VCaP (cell line): ENCODE measurements around the gene TRIM47.

Experiments
- H3K27ac ChIP-seq: fragments of 450-650 bp; 2 replicates; pipeline ENCODE4 v1.5.1; 2017
- CTCF ChIP-seq: fragments of 450-650 bp; conservative IDR thresholded peaks from 2 replicates; pipeline ENCODE4 v1.5.1; 2017; ENCODE audit warnings: mild to moderate bottlenecking, moderate library complexity

Gene TRIM47

DNA sequence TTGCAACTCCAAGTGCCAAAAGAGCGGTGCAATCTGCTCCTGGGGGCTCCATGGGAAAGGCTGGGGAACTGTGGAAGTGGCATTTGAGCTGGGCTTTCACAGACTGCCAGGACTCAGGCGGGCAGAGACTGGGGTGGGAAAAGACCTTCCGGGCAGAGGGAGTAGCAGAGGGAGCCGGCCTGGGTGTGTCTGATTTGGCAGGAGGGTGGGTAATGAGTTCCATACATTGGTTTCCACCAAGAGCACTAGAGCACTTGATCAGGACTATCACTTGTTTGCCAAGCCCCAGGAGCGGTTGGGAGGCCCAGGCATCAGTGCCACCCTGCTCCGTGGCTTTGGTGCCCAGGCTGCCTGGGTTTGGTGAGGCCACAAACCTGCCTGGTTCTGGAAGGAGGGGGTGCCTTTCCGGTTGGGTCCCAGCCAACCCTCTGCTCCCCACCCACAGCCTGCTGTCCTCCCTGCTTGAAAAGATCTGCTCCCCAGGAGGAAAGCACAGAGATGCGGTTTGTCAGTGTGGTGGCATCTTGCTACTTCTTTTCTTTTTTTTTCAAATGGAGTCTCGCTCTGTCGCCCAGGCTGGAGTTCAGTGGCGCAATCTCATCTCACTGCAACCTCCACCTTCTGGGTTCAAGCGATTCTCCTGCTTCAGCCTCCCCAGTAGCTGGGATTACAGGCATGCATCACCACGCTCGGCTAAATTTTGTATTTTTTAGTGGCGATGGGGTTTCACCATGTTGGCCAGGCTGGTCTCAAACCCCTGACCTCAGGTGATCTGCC, 3.5 kb upstream of the TRIM47 start:
- no peak overlapping the region for H3K27ac ChIP-seq

DNA sequence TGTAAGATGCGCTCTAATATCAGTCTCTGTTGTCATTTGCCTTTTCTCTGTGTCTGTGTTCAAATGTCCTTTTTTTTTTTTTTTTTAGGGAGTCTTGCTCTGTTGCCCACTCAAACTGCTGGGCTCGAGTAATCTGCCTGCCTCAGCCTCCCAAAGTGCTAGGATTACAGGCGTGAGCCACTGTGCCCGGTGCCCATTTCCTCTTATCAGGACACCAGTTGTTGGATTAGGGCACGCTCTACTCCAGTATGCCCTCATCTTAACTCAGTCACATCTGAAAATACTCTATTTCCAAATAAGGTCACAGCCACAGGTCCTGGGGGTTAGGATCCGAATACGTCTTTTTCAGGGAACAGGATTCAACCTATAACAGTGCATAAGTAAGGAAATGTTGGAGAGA, 1.9 kb upstream of the TRIM47 start:
- TF ChIP-seq CTCF = no peak
- H3K27ac ChIP-seq = no peak overlapping the region

More for the DNA sequence above, 3.5 kb upstream of the TRIM47 start:
- no peak for TF ChIP-seq CTCF

GRCh38 chr17:75877752-75878173, 618 bp downstream of the TRIM47 start:
- H3K27ac ChIP-seq = peak overlapping the region; percentile 75
- TF ChIP-seq CTCF = peak; percentile 78

- TF ChIP-seq CTCF = no peak
- H3K27ac ChIP-seq = peak overlapping the region; percentile 75
Measured at GRCh38 chr17:75876938-75877751, 1.2 kb downstream of the TRIM47 start.

DNA sequence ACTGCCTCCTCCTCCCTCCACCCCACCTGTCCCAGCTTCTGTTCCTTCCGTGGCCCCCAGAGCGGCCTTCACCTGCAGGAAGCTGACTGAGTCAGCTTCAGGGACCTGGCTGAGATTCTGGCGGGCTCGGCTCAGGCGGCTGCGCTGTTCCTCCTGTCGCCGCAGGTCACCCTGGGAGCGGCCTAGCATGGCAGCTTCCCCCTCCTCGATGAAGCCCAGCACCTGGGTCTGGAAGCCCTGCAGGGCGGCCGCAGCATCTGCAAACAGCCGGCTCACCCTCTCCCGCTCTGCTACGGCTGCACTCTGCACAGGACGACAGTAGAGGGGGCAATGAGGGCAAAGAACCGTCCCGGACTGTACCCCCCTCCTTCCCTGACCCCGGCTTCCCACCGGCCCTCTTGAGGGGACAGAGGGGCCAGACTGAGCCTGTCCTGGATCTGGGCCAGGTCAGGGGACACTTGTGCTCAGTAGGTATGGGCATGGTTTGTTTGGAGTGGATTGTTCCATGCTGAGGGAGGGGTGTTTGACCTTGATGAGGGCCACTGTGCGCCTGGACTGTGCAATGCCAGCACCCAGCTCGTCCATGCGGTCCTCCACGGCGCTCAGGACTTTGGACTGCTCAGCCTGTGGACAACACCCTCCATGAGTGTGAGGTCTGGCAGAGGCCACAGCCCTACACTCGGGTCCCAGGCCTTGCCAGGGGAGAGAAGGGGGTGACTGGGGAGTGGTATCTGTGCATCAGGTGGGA, 2.0 kb downstream of the TRIM47 start:
- no peak for TF ChIP-seq CTCF
- peak overlapping the region; percentile 75 for H3K27ac ChIP-seq

DNA sequence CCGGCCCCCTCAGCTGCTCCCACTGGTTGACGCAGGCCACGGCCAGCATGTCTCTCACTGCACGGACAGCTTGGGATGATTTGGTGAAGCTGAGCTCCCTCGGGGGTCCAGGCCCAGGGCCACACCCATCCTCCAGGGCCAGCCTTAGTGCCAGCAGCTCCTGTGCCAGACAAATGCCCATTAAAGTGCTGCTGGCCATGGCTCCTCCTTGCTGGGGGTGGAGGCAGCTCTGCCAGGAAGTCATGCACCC, 2.5 kb downstream of the TRIM47 start:
- TF ChIP-seq CTCF = no peak
- peak overlapping the region; percentile 75 for H3K27ac ChIP-seq
